Loucy (cell line): Measurements from ENCODE around the gene CRB2.

Experiments
- H2AFZ ChIP-seq: fragments of 200-600 bp; sonication (generic); 2 replicates; pipeline ENCODE4 v1.6.0; 2016; ENCODE audit warnings: antibody characterized with exemption, mild to moderate bottlenecking, low read length, moderate library complexity
- H3F3A ChIP-seq: fragments of 200-600 bp; 2 replicates; pipeline ENCODE4 v1.6.0; 2016; ENCODE audit warnings: antibody characterized with exemption, low read depth, mild to moderate bottlenecking
- H3K27me3 ChIP-seq: fragments of 200-600 bp; sonication (generic); 2 replicates; pipeline ENCODE4 v1.6.1; 2014; ENCODE audit warnings: low read length, mild to moderate bottlenecking; ENCODE audit not compliant: insufficient read depth, poor library complexity, severe bottlenecking
- H3K36me3 ChIP-seq: fragments of 200-600 bp; sonication (generic); 2 replicates; pipeline ENCODE4 v1.6.1; 2016; ENCODE audit warnings: low read length; ENCODE audit not compliant: insufficient read depth
- H3K4me1 ChIP-seq: fragments of 200-600 bp; sonication (generic); 2 replicates; pipeline ENCODE4 v1.5.1; 2014; ENCODE audit warnings: low read length, mild to moderate bottlenecking; ENCODE audit not compliant: insufficient read depth, poor library complexity, severe bottlenecking
- H3K4me2 ChIP-seq: fragments of 200-600 bp; sonication (generic); 2 replicates; pipeline ENCODE4 v1.6.0; 2014; ENCODE audit warnings: antibody characterized with exemption, low read length, low read depth, mild to moderate bottlenecking; ENCODE audit not compliant: poor library complexity, severe bottlenecking
- H3K4me3 ChIP-seq: fragments of 200-600 bp; sonication (generic); 2 replicates; pipeline ENCODE4 v1.5.1; 2014; ENCODE audit warnings: low read length, mild to moderate bottlenecking, mixed read lengths; ENCODE audit not compliant: poor library complexity, severe bottlenecking
- H3K79me2 ChIP-seq: fragments of 200-600 bp; sonication (generic); 2 replicates; pipeline ENCODE4 v1.6.1; 2014; ENCODE audit warnings: low read length; ENCODE audit not compliant: insufficient read depth
- H3K9ac ChIP-seq: fragments of 200-600 bp; sonication (generic); 2 replicates; pipeline ENCODE4 v1.6.0; 2014; ENCODE audit warnings: mild to moderate bottlenecking, low read depth, low read length, moderate library complexity; ENCODE audit not compliant: poor library complexity, severe bottlenecking
- H3K9me2 ChIP-seq: fragments of 200-600 bp; sonication (generic); replicated peaks from 2 replicates; pipeline ENCODE4 v1.6.1; 2016; ENCODE audit warnings: low read depth, low read length, mixed read lengths
- H3K9me3 ChIP-seq: fragments of 200-600 bp; sonication (generic); 2 replicates; pipeline ENCODE4 v1.6.1; 2014; ENCODE audit warnings: mild to moderate bottlenecking, antibody characterized with exemption, low read length, low read depth; ENCODE audit not compliant: insufficient read depth
- H4K20me1 ChIP-seq: fragments of 200-600 bp; sonication (generic); 2 replicates; pipeline ENCODE4 v1.6.0; 2014; ENCODE audit warnings: antibody characterized with exemption, low read length, mild to moderate bottlenecking; ENCODE audit not compliant: insufficient read depth, poor library complexity, severe bottlenecking
- CTCF ChIP-seq: fragments of 200-600 bp; sonication (generic); conservative IDR thresholded peaks from 2 replicates; pipeline ENCODE4 v1.5.1; 2014; ENCODE audit warnings: mild to moderate bottlenecking, antibody characterized with exemption, low read length
- EZH2phosphoT487 ChIP-seq: fragments of 200-600 bp; IDR thresholded peaks from 2 replicates; pipeline ENCODE4 v1.6.1; 2018; ENCODE audit warnings: antibody characterized with exemption, mild to moderate bottlenecking, moderate library complexity, borderline replicate concordance

The CRB2 gene

GRCh38 chr9:123383512-123384170 lies 27.6 kb downstream of the CRB2 start:
- no peak overlapping the region for H3K4me3 ChIP-seq
- H4K20me1 ChIP-seq: no peaks in the 10 kb centered on the region
- no peak for TF ChIP-seq EZH2phosphoT487
- TF ChIP-seq CTCF: no peak
- no peak overlapping the region for H3K4me2 ChIP-seq
- no peak overlapping the region for H3K9ac ChIP-seq
- no peaks in the 10 kb centered on the region for H3F3A ChIP-seq
- no peaks in the 10 kb centered on the region for H3K27me3 ChIP-seq
- no peaks in the 10 kb centered on the region for H3K36me3 ChIP-seq
- H3K79me2 ChIP-seq: no peaks in the 10 kb centered on the region
- no peak overlapping the region for H2AFZ ChIP-seq
- no peaks in the 10 kb centered on the region for H3K9me3 ChIP-seq
- H3K4me1 ChIP-seq: peaks cover 5% of the 10 kb centered on the region
- H3K9me2 ChIP-seq: no peaks in the 10 kb centered on the region

- H2AFZ ChIP-seq: no peak overlapping the region
- H3K4me2 ChIP-seq: no peak overlapping the region
- H3K27me3 ChIP-seq: no peaks in the 10 kb centered on the region
- H3F3A ChIP-seq: no peaks in the 10 kb centered on the region
- H4K20me1 ChIP-seq: no peaks in the 10 kb centered on the region
- H3K36me3 ChIP-seq: no peaks in the 10 kb centered on the region
- no peak overlapping the region for H3K4me3 ChIP-seq
- no peaks in the 10 kb centered on the region for H3K4me1 ChIP-seq
- no peak for TF ChIP-seq EZH2phosphoT487
- TF ChIP-seq CTCF: no peak
- H3K79me2 ChIP-seq: no peaks in the 10 kb centered on the region
- no peaks in the 10 kb centered on the region for H3K9me2 ChIP-seq
- H3K9me3 ChIP-seq: no peaks in the 10 kb centered on the region
- no peak overlapping the region for H3K9ac ChIP-seq
Observed at GRCh38 chr9:123387686-123388085, 31.7 kb downstream of the CRB2 start.

- TF ChIP-seq CTCF (no peak), EZH2phosphoT487 (no peak)
- H3K36me3 ChIP-seq: no peaks in the 10 kb centered on the region
- H3K4me2 ChIP-seq: no peak overlapping the region
- no peak overlapping the region for H2AFZ ChIP-seq
- H3K9ac ChIP-seq: no peak overlapping the region
- no peaks in the 10 kb centered on the region for H3K79me2 ChIP-seq
- H3K4me1 ChIP-seq: no peaks in the 10 kb centered on the region
- H3K4me3 ChIP-seq: no peak overlapping the region
- H3K9me3 ChIP-seq: no peaks in the 10 kb centered on the region
- no peaks in the 10 kb centered on the region for H3F3A ChIP-seq
- no peaks in the 10 kb centered on the region for H3K9me2 ChIP-seq
- H3K27me3 ChIP-seq: no peaks in the 10 kb centered on the region
- no peaks in the 10 kb centered on the region for H4K20me1 ChIP-seq
Observed at GRCh38 chr9:123389070-123389469, 33.1 kb downstream of the CRB2 start.
